ENCODE measurements around the gene GRAP2. TPM values are rescaled to one million over a fixed set of nuclear protein-coding genes. Genes with fewer than 3 reads are reported as not detected.

The GRAP2 gene
- total and polyA plus RNA-seq, 9 of the 15 experiments (the other 6 are each of a cell fraction or from before 2014, with no cell fraction given): 4.8 to 88.7 (median 60.4) TPM

DNA sequence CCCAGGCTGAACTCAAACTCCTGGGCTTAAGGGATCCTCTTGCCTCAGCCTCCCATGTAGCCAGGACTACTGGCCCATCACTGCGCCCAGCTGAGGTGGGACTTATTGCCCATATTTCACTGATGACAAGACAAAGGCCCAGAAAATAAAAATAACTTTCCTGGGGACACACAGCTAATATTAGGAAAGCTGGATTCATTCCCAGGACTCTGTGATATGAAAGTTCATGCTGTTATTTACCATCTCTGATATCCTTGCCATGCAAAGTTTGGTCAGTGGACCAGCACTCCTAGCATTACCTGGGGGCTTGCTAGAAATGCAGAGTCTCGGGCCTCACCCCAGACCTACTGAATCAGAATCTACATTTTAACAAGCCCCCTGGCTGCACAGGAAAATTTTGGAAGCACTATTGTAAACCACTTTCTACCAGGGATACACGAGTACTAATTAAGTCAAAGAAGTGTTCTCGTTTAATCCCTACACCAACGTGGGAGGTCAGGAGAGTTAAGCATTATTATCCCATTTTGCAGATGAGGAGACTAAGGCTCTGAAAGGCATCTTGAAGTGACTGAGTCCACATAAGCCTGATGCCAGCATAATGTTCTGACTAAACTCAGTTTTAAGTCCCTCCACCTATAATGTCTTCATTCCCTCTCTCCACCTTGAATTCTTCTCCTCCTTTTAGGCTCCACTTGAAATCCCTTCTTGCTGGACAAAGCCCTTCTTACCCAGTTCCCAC lies 91.4 kb downstream of the GRAP2 start:
- peaks cover 22 to 34% of the 10 kb centered on the region in 2 experiments; a peak in 4 of 5 replicates for H3K4me1 ChIP-seq (replicated peaks in 1 of 2; ENCODE audit: control insufficient read depth in 2 of 2, insufficient read depth in 2 of 2, low read length in 2 of 2)
- POLR2A ChIA-PET: interaction anchor here (1.1 to 1.4 kb wide), 2 partner anchors 10 to 11 kb away, joined by 3 to 8 read pairs; no protein-coding TSS in a partner anchor
- H3K79me2 ChIP-seq (ENCODE audit: control insufficient read depth, insufficient read depth, low read length): no peaks in the 10 kb centered on the region
- no peak overlapping the region for H3K4me2 ChIP-seq (ENCODE audit: insufficient read depth, low read length)
- H3K27me3 ChIP-seq (ENCODE audit: control insufficient read depth in 2 of 2, insufficient read depth in 2 of 2, low read length in 2 of 2): no peaks in the 10 kb centered on the region
- H3K9ac ChIP-seq (ENCODE audit: insufficient read depth in 1 of 2, low read depth in 2 of 2, low read length in 2 of 2): no peak overlapping the region
- DNase-seq (ENCODE audit: extremely low read depth in 1 of 4, low spot score in 3 of 4) (no peak), ATAC-seq (no peak), FAIRE-seq (no peak)
- H2AFZ ChIP-seq (ENCODE audit: low read depth, low read length): no peak overlapping the region
- BruUV-seq (replicated peaks): no TSS peak
- H3K9me3 ChIP-seq (replicated peaks; ENCODE audit: control insufficient read depth, insufficient read depth, low read depth, low read length): no peaks in the 10 kb centered on the region
- 71% methylated on average over 4 of the region's 5 CpGs for WGBS (ENCODE audit: insufficient coverage, low coverage, missing lambda C conversion rate)
- H3K27ac ChIP-seq (ENCODE audit: extremely low read depth, low read depth, low read length): no peak overlapping the region
- no peaks in the 10 kb centered on the region for H3K9me1 ChIP-seq (ENCODE audit: control insufficient read depth, insufficient read depth, low read length)
- no peaks in the 10 kb centered on the region for H4K20me1 ChIP-seq (replicated peaks; ENCODE audit: control insufficient read depth, insufficient read depth, low read length)
- intact Hi-C loops (cut with micrococcal nuclease) (no loop called here), in situ Hi-C loops (cut with MboI) (no loop called here)
- CTCF ChIA-PET (ENCODE audit: low intra/inter-chr PET ratio): no interaction called here
- H3K36me3 ChIP-seq (ENCODE audit: control insufficient read depth, insufficient read depth, low read length): no peaks in the 10 kb centered on the region
- no peak overlapping the region for H3K4me3 ChIP-seq
- TF ChIP-seq, protein P1, sequence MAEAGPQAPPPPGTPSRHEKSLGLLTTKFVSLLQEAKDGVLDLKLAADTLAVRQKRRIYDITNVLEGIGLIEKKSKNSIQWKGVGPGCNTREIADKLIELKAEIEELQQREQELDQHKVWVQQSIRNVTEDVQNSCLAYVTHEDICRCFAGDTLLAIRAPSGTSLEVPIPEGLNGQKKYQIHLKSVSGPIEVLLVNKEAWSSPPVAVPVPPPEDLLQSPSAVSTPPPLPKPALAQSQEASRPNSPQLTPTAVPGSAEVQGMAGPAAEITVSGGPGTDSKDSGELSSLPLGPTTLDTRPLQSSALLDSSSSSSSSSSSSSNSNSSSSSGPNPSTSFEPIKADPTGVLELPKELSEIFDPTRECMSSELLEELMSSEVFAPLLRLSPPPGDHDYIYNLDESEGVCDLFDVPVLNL (CRISPR knock-in tag; IDR thresholded peaks at IDR 0.05; ENCODE audit: low read depth): no peak
- TF ChIP-seq BCOR (IDR thresholded peaks at IDR 0.05) (peak; percentile 69; the same call in 1 of the 2 replicates), SRF (CRISPR knock-in tag; IDR thresholded peaks at IDR 0.05) (no peak), HDAC2 (IDR thresholded peaks at IDR 0.05) (peak; percentile 48; the same call in 1 of the 2 replicates), HDAC1 (IDR thresholded peaks at IDR 0.05) (no peak), RBM25 (IDR thresholded peaks at IDR 0.05; ENCODE audit: low read depth, low read length, severe bottlenecking) (peak; percentile 94), HDAC3 (IDR thresholded peaks at IDR 0.05; ENCODE audit: borderline replicate concordance, partially characterized antibody) (no peak), E2F3 (CRISPR knock-in tag; IDR thresholded peaks at IDR 0.05) (no peak), TAF1 (IDR thresholded peaks at IDR 0.05; ENCODE audit: control insufficient read depth, extremely low read depth, insufficient read depth, low read length, severe bottlenecking) (no peak), FOXM1 (IDR thresholded peaks at IDR 0.05; ENCODE audit: low read depth) (no peak), FOXM1 (CRISPR knock-in tag; IDR thresholded peaks at IDR 0.05; ENCODE audit: low read depth) (no peak), SMC3 (conservative IDR thresholded peaks at IDR 0.05; ENCODE audit: insufficient read depth, low read depth, low read length) (no peak), ZNF436 (CRISPR knock-in tag; IDR thresholded peaks at IDR 0.05) (no peak), ADNP (tag; IDR thresholded peaks at IDR 0.05) (0 out of 2 replicates have a peak, but pooled peaks have one; percentile 58), TEAD2 (tag; IDR thresholded peaks at IDR 0.05) (no peak)
- TF ChIP-seq, protein P2, sequence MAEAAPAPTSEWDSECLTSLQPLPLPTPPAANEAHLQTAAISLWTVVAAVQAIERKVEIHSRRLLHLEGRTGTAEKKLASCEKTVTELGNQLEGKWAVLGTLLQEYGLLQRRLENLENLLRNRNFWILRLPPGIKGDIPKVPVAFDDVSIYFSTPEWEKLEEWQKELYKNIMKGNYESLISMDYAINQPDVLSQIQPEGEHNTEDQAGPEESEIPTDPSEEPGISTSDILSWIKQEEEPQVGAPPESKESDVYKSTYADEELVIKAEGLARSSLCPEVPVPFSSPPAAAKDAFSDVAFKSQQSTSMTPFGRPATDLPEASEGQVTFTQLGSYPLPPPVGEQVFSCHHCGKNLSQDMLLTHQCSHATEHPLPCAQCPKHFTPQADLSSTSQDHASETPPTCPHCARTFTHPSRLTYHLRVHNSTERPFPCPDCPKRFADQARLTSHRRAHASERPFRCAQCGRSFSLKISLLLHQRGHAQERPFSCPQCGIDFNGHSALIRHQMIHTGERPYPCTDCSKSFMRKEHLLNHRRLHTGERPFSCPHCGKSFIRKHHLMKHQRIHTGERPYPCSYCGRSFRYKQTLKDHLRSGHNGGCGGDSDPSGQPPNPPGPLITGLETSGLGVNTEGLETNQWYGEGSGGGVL (CRISPR knock-in tag; IDR thresholded peaks at IDR 0.05): no peak
- TF ChIP-seq, protein P3, sequence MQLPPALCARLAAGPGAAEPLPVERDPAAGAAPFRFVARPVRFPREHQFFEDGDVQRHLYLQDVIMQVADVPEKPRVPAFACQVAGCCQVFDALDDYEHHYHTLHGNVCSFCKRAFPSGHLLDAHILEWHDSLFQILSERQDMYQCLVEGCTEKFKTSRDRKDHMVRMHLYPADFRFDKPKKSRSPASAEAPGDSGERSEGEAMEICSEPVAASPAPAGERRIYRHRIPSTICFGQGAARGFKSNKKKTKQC (CRISPR knock-in tag; IDR thresholded peaks at IDR 0.05): no peak
- TF ChIP-seq, protein P4, sequence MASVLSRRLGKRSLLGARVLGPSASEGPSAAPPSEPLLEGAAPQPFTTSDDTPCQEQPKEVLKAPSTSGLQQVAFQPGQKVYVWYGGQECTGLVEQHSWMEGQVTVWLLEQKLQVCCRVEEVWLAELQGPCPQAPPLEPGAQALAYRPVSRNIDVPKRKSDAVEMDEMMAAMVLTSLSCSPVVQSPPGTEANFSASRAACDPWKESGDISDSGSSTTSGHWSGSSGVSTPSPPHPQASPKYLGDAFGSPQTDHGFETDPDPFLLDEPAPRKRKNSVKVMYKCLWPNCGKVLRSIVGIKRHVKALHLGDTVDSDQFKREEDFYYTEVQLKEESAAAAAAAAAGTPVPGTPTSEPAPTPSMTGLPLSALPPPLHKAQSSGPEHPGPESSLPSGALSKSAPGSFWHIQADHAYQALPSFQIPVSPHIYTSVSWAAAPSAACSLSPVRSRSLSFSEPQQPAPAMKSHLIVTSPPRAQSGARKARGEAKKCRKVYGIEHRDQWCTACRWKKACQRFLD (CRISPR knock-in tag; IDR thresholded peaks at IDR 0.05): no peak

Data from K562 (cell line).